ENCODE results near the gene NEK11. TPM values are rescaled to one million over a fixed set of nuclear protein-coding genes. Genes with fewer than 3 reads are reported as not detected.

The NEK11 gene
- polyA plus RNA-seq, 1 donor from 2014 or later: 6.1 TPM

GRCh38 chr3:131193641-131194238 is 167.1 kb downstream of the NEK11 start:
- Histone ChIP-seq H3K27ac (ENCODE audit: low read length) (no peak overlapping the region), H3K4me3 (ENCODE audit: low read length) (no peak overlapping the region), H3K9ac (ENCODE audit: low read length) (no peak overlapping the region), H3K36me3 (ENCODE audit: insufficient read depth, low read length) (no peaks in the 10 kb centered on the region), H3K4me2 (ENCODE audit: low read length) (no peak overlapping the region), H4K20me1 (ENCODE audit: insufficient read depth) (no peaks in the 10 kb centered on the region), H3K9me2 (ENCODE audit: insufficient read depth, low read length) (no peaks in the 10 kb centered on the region), H3K9me3 (ENCODE audit: low read length) (no peaks in the 10 kb centered on the region), H3K27me3 (ENCODE audit: insufficient read depth, low read depth, low read length) (no peaks in the 10 kb centered on the region), H3K79me2 (replicated peaks; ENCODE audit: insufficient read depth, low read length) (no peaks in the 10 kb centered on the region), H2AFZ (ENCODE audit: low read depth, low read length) (no peak overlapping the region), H3F3A (ENCODE audit: insufficient read depth, low read length, poor library complexity, severe bottlenecking) (no peaks in the 10 kb centered on the region)
- TF ChIP-seq CTCF (IDR thresholded peaks at IDR 0.05; ENCODE audit: poor library complexity, severe bottlenecking) (peak; percentile 63), REST (IDR thresholded peaks at IDR 0.05; ENCODE audit: borderline replicate concordance) (no peak), MXI1 (conservative IDR thresholded peaks at IDR 0.05; ENCODE audit: poor library complexity, severe bottlenecking) (no peak), TAF1 (IDR thresholded peaks at IDR 0.05; ENCODE audit: low read depth) (no peak), SMC3 (conservative IDR thresholded peaks at IDR 0.05; ENCODE audit: poor library complexity) (no peak), EZH2 (IDR thresholded peaks at IDR 0.05; ENCODE audit: borderline replicate concordance, insufficient read depth, low read length, poor library complexity, severe bottlenecking) (no peak)

- H4K20me1 ChIP-seq (ENCODE audit: insufficient read depth): no peaks in the 10 kb centered on the region
- no peak overlapping the region for H3K4me2 ChIP-seq (ENCODE audit: low read length)
- H3K4me3 ChIP-seq (ENCODE audit: low read length): no peak overlapping the region
- H3K9ac ChIP-seq (ENCODE audit: low read length): no peak overlapping the region
- H3K27ac ChIP-seq (ENCODE audit: low read length): no peak overlapping the region
- TF ChIP-seq EZH2 (IDR thresholded peaks at IDR 0.05; ENCODE audit: borderline replicate concordance, insufficient read depth, low read length, poor library complexity, severe bottlenecking) (no peak), MXI1 (conservative IDR thresholded peaks at IDR 0.05; ENCODE audit: poor library complexity, severe bottlenecking) (no peak), SMC3 (conservative IDR thresholded peaks at IDR 0.05; ENCODE audit: poor library complexity) (no peak), TAF1 (IDR thresholded peaks at IDR 0.05; ENCODE audit: low read depth) (no peak), RAD21 (conservative IDR thresholded peaks at IDR 0.05) (no peak), POLR2AphosphoS5 (IDR thresholded peaks at IDR 0.05) (no peak), EP300 (conservative IDR thresholded peaks at IDR 0.05; ENCODE audit: poor library complexity, severe bottlenecking) (no peak), CTCF (IDR thresholded peaks at IDR 0.05; ENCODE audit: poor library complexity, severe bottlenecking) (no peak), REST (IDR thresholded peaks at IDR 0.05; ENCODE audit: borderline replicate concordance) (no peak)
- H3K9me2 ChIP-seq (ENCODE audit: insufficient read depth, low read length): no peaks in the 10 kb centered on the region
- H2AFZ ChIP-seq (ENCODE audit: low read depth, low read length): no peak overlapping the region
- no peaks in the 10 kb centered on the region for H3K79me2 ChIP-seq (replicated peaks; ENCODE audit: insufficient read depth, low read length)
- no peaks in the 10 kb centered on the region for H3F3A ChIP-seq (ENCODE audit: insufficient read depth, low read length, poor library complexity, severe bottlenecking)
- no peaks in the 10 kb centered on the region for H3K36me3 ChIP-seq (ENCODE audit: insufficient read depth, low read length)
- H3K27me3 ChIP-seq (ENCODE audit: insufficient read depth, low read depth, low read length): no peaks in the 10 kb centered on the region
- no peaks in the 10 kb centered on the region for H3K9me3 ChIP-seq (ENCODE audit: low read length)
These were observed 168.1 kb downstream of the NEK11 start for GRCh38 chr3:131194816-131195215.
